Activated gamma-delta T cell treated with anti-CD3 and anti-CD28 coated beads, Interleukin-2, amount 50 U/mL, for 16 hours (primary cell): ENCODE data around the gene SLC34A1.
"Not testable (repeated sequence)": the region's sequence is repeated elsewhere in the genome, so short reads cannot be mapped to it uniquely, and the experiment has no call there.

Source experiments
- DNase-seq: peaks from one replicate; pipeline ENCODE4 v3.0.0-alpha.2; 2020; ENCODE audit warnings: low read depth

SLC34A1 gene

DNA sequence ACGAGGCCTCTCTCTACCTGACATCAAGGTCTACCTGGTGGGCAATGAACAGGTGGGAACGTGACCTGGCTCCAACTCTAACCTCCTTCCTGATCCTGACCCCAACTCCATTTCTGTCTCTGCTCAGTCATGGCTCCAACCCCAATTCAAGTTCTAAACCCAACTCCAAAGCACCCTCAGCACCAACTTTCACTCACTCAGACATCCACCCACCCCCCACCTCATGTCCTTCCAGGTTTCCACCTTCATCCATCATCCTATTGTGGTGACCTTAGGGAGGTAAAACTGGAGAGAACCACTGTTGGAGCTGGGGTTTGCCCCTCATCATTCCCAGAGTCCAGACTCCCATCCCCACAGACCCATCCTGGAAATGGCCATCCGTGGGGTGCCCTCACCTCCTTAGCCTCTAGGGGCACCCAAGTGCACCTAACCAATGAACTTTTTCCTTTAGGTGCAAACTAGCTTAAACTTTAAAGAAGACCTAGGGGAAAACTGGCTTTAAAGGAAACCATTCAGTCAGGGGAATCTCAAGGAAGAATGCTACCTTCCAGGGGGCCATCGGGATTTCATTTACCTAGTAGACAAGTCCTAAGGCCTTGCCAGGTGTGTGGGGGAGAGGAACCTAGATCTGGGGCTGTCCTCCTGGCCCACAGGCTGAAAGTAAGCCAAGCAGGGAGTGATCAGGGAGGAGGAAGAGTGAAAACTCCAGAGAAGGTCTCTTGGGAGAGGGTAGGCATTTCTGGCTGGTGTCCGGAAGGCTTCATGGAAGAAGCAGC lies 15.2 kb upstream of the SLC34A1 start:
- DNase-seq: no peak

DNA sequence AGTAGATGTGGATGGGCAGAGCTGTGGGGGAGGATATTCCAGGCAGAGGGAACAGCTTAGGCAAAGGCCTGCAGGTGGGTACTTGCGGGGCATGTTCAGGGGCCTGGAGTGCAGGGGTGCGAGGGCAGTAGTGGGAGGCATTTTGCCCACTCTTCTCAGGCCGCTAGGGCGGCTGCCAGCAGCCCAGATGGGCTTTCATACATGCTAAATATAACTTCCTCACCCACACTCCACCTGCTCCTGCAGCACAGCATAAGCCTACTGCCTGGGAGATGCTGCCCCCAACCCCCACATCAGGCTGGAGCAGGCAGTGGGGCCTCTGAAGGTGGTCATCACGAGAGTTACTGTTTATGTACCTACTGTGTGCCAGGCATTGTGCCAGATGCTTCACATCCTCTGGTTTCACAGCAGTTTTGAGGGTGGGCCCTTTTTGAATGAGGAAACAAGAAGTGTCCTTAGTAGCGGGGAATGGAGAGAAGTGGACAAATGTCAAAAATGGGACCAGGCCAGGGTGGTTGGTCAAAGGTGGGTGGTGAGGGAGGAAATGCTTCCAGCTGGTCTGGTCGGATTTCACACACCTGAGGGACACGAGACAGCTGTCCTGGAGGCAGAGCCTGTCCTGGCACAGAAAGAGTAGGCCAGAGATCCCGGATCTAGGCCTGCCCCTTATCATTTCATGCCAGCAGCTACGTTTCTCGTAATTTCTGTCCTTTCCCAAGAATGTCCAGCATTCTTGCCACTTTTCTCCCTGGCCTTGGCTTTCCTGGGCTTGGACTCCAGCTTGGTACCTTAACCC lies 14.4 kb upstream of the SLC34A1 start:
- no peak for DNase-seq

DNA sequence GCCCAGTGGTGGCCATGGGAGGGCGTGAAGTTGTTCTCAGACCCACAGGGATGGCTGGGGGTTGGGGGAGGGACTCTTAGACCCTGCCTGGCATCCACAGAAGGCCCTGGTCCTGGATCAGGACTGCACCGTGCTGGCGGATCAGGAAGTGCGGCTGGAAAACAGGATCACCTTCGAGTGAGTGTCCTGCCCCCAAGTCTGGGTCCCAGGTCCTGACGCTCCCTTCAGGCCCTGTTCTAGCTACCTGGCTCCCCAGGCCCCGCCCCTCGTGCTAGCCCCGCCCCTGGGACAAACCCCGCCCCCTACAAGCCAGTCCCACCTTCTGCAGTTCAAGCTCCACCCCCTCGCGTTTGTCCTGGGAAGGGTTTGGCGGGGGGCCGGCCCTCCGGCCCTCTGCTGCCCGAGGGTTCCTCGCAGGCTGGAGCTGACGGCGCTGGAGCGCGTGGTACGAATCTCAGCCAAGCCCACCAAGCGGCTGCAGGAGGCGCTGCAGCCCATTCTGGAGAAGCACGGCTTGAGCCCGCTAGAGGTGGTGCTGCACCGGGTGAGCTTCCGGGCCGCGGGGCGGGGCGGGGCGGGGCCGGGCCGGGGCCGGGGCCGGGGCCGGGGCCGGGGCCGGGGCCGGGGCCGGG lies 13.6 kb upstream of the SLC34A1 start:
- DNase-seq: no peak

DNA sequence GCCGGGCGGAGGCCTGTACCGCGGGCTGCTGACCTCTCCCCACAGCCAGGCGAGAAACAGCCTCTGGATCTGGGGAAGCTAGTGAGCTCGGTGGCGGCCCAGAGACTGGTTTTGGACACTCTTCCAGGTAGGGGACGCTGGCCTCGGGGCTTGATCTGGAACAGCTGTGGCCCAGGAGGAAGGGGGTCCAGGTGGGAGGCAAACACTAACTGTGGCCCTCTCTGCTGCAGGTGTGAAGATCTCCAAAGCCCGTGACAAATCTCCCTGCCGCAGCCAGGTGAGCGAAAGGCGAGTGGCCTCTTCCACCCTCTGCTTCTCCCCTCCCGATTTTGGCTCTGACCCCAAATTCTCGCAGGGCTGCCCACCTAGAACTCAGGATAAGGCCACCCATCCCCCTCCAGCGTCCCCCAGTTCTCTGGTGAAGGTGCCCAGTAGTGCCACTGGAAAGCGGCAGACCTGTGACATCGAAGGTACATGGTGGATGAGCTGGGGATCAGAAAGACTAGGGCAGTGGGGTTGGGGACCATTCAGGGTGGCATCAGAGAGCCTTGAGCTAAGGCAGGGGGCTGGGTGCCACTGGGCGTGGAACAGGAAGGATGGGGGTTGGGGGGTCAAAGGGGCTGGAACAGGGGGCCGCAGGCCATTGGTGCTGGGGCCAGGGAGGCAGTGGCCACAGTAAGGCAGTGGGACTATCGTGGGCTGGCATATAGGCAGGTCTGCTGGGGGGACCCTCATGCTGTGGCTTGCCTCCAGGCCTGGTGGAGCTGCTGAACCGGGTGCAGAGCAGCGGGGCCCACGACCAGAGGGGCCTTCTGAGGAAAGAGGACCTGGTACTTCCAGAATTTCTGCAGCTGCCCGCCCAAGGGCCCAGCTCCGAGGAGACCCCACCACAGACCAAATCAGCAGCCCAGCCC lies 12.9 kb upstream of the SLC34A1 start:
- no peak for DNase-seq

DNA sequence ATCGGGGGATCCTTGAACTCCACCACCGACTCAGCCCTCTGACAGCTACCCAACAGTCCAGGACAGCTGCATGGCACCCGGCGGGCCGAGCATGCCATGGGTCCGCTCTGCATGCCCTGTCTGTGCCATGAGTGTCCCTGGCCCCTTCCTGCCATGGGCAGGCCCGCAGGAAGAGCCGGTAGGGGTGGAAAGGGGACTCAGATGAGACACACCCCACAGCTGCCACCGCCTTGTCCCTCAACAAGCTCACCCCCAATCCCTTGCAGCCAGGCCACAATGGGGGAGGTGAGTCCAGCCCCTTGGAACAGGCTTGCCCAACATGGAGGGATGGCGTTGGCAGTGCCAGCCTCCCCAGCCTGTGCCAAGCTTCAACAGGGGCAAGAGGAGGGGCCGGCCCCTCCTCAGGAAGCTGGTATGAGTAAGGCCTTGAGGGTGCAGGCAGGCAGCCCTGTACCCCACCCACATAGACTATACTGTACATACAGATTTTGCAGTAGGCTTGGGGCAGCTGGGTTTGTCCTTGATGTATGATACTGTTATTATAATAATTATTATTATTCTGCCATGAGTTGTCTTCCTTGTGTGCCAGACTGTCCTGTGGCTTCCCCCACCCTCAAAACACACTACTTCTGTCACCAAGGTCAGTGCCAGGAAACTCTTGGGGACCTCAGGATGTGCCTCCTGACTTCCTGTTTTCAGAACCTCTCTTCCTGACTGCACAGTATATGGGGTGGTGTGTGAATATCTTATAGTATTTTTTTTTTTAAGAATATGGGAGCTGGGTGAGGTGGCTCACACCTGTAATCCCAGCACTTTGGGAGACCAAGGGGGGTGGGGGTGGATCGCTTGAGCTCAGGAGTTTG lies 12.0 kb upstream of the SLC34A1 start:
- no peak for DNase-seq

DNA sequence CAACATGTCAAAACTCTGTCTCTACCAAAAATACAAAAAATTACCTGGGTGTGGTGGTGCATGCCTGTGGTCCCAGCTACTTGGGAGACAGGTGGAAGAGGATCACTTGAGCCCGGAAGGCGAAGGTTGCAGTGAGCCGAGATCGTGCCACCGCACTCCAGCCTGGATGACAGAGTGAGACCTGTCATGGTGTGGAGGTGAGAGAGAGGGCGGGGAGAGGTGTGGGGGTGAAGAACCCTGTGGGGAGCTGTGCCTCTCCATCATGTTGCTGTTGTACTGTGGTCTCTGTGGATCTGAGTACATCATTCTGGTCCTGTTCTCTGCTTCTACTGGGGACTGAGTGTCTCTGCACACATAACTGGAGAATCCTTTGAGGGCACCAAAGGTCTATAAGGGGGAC lies 11.3 kb upstream of the SLC34A1 start:
- DNase-seq: no peak

DNA sequence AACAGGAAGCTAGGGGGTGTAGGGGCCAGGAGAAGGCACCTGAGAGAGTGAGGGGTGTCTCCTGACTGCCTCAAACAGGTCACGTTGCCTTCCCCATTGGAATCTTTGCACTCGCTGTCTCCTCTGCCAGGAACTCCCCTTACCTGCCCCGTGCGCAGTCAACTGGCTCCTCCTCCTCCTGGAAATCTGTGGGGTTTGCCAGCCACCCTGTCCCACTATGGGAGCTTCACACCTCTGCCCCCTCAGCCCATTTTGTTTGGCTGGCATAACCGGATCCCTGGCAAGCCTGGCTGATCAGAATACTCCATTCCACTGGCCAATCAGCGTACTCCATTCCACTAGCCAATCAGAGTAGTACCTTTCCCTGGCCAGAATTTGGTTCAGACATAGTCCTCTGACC lies 10.4 kb upstream of the SLC34A1 start:
- no peak for DNase-seq

DNA sequence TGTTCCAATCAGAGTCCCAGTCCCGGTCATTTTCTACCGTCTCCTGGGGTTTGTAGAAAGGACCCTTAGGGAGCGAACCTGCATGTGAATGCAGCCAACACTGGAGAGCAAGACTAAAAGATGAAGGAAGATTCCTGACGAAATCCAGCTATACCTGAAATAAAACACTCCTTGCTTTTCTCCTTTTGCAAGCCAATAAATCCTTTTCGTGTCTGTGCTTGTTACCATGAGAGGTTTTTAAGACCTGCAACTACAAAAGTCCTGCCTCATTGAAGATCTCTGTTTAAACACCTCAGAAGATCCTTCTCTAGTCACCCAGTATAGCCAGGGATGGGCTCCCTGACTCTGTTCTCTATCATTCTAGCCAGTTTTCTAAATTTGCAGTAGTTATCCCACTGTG lies 10.0 kb upstream of the SLC34A1 start:
- no peak for DNase-seq

DNA sequence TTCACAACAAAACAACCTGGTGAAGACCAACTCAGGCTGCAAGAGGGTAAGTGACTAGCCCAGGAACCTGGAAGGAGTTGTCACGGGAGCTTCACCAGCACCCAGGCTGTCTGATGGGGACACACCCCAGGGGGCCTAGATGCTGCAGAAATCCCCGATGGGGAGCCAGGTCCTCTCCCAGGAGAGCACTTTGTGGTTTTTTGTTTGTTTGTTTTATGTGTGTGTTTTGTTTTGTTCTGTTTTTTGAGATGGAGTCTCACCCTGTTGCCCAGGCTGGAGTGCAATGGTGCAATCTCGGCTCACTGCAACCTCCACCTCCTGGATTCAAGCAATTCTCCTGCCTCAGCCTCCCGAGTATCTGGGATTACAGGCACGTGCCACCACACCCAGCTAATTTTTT lies 8.7 kb upstream of the SLC34A1 start:
- not testable (repeated sequence) for DNase-seq

DNA sequence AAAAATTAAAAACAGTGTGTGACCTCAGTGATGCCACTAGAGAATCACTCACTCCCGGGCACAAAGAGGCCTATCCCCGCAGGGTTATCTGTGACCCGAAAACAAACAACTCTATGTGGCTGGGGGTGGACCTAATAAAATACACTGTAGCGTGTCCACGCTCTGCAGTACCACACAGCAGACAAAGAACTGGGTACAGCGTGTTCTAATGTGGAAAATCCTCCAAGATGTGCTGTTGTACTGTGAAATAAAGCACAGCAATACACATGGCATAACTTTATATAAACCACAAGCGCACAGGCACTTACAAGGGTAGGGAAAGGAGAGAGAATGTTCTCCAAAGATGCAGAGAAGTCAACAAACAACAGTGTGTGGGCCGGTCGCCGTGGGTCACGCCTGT lies 8.1 kb upstream of the SLC34A1 start:
- DNase-seq: no peak

DNA sequence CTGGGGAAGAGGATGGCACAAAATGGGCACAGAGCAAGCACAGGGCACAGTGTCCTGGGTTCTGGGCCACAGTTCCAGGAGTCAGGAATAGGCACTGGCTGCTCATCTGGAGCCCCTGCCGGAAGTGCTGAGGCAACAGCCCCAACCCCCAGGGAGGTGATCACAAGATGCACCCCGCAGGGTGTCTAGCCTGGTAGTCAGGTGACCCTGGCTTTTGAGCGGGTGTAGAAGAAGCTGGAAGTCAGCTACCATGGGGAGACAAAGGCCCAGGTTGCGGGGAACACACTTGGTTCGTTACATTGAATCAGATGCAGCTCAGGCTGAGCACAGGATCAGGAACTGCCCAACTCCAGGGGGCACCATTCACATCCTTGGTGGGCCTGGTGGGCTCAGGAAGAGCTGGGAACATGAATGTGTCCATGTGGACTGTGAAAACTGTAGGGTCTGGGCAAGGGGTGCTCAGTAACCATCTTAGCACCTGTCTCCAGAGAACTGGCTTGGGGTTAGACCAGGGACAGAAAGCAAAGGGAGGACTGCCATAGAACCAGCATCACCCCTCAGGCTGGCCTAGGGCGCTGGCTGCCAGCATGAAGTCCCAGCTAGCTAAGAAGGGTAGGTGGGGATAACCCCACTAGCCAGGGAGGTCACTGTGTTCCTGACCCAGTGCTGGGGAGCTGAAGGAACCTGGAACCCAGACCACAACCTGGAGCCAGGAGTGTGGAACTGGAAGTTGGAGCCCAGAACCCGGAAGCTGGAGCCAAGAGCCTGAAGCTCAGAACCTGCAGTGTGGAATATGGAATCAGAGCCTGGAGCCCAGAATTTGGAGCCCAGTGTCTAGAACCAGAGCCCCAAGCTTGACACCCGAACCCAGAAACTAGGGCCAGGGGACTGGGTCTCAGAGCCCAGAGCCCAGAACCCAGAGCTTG lies 6.1 kb upstream of the SLC34A1 start:
- no peak for DNase-seq

DNA sequence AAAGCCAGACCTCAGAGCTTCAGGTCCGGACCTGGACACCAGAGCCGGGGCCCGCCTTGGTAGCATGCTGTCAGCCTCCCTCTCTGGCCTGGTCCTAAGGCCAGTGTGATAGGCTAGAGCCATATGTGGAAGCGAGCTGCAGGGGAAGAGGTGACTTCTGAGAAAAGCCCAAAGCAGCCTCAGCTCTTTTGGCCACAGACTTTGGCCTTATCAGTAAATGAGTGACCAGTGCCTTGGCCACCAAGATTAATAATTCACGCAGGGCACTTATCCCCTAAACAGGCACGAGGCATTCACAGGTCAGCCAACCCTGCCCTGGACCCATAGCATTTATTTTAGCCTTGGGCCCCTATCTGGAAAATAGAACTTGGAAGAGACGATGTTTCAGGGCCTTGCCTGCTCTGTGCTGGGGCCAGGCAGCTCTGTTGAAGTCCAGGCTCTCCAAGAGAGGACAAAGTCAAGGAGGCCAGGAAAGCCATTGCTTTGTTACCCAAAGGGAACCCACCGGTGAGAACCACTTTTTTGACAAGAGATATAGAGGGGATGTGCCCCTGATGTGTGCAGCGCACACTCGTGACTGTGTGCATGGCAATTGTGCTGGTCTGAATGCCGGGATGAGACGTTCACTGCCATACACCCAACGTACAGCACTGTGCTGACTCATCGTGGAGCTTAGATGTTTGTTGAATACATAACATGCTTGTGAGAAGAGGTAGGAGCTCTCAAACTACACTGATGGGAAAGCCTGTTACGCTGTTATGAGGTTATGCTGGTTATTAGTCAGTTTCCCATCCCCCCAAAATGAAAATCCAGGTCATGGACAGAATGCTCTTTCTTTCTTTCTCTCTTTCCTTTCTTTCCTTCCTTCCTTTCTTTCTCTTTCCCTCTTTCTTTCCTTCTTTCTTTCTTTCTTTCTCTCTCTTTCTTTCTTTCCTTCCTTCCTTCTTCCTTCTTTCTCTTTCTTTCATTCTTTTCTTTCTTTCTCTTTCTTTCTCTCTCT lies 5.0 kb upstream of the SLC34A1 start:
- no peak for DNase-seq

DNA sequence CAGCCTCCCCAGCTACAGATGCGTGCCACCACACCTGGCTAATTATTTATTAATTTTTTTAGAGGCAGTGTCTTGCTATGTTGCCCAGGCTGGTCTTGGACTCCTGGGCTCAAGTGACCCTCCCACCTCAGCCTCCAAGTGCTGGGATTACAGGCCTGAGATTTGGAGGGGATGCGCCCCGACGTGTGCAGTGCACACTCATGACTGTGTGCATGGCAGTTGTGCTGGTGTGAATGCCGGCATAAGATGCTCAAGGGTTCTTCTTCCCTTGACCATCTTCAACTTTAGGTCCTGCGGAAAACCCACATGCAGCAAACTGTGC lies 3.5 kb upstream of the SLC34A1 start:
- no peak for DNase-seq

DNA sequence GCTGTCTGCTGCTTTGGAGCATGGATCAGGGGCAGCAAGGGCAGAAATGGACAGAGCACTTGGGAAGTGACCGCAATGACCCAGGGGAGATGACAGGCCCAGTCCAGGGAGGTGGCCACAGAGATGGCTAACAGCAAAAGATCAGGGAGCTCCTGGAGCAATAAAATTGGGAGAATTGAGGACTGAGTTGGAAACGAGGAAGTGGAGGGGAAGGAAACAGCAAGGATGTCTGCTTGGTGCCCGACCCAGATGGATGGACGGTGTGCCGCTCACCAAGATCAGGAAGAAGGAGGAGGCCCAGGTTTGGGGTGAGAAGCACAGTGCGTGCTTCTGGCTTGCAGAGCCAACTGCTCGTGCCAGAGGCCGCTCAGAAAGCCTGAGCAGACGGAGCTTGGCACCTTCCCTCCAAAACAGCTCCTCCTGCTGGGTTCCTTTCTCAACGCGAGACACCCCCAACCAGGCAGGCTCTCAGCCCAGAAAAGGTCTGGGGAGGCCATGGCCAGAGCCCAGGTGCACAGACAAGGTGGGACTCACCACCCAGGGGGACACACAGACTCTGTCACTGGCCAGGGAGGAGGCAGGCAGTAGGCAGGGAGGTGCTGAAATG lies 1.7 kb upstream of the SLC34A1 start:
- DNase-seq: no peak

DNA sequence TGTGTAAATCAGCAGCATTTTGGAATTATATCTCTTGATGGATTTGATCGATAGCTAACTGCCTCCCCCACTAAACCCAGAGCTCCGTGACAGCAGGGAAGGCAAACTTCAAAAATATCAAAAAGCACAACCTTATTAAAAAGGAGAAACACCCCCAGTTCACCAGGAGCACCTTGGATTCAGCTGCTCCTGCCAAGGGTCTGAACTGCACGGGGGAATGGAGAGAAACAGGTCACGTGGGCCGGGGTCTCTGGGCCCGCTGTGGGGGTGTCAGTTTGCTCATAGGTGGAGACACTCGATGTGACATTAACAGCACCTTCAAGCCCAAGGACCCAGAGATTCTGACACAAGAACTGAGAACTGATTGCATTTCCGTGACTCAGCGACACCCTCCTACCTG lies 1.1 kb upstream of the SLC34A1 start:
- no peak for DNase-seq

DNA sequence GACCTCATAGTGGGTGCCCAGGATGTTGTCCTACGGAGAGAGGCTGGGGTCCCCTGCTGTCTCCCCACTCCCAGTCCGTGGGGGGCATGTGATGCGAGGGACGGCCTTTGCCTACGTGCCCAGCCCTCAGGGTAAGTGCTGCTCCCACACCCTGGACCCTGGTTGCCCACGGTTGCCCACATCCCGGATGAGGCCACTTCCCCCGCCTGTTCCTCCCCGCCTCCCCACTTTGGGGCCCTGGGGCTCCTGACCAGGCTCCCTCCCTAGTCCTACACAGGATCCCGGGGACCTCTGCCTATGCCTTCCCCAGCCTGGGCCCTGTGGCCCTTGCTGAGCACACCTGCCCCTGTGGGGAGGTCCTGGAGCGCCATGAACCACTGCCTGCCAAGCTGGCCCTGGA lies 1.5 kb downstream of the SLC34A1 start:
- no peak for DNase-seq

DNA sequence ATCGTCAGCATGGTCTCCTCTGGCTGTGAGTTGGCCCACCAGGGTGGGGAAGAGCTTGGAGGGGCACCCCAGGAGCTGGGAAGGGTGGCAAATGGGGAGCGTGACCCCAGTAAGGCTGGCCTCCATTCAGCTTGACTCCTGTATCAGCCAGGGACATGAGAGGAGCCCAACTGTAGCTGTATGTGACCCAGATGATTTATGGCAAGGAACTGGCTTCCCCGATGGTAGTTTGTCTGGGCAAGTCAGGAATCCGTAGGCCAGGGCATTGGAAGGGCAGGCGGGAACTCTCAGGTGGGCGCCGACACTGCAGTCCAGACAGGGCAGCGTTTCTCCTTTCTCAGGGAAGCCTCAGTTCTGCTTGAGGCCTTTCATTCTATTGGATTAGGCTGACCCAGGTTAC lies 2.3 kb downstream of the SLC34A1 start:
- no peak for DNase-seq

DNA sequence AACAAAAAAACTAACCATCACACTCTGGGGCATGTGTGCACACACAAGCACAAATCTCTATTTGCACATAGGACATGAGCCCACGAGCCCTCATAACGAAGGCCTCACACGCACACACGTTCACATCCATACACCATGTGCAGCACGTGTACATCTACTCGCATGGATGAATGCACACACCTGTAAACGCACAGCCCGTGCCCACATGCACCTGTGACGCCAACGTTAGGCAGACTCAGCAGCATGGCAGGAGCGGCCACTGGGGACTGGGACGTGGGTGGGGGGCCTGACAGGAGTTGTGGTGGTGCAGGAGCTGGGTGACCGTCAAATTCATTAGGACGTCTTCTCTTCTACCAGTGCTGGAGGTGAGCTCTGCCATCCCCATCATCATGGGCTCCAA lies 3.2 kb downstream of the SLC34A1 start:
- DNase-seq: no peak
